Measurements from ENCODE around the gene CHRNB4. TPM values are rescaled to one million over a fixed set of nuclear protein-coding genes. Genes with fewer than 3 reads are reported as not detected.

Gene CHRNB4
- total and polyA plus RNA-seq, 10 donors, result 0.07 to 1.1 (median 0.26) TPM

GRCh38 chr15:78619022-78619950 lies 21.7 kb downstream of the CHRNB4 start:
- Histone ChIP-seq H3K36me3 (no peaks in the 10 kb centered on the region), H3K4me1 (peaks cover 10 to 25% (median 19%) of the 10 kb centered on the region in 6 donors), H3K9me3 (no peaks in the 10 kb centered on the region), H3K27me3 (replicated peaks in 1 of 7) (peaks cover 0 to 59% (median 39%) of the 10 kb centered on the region in 7 donors), H3K4me3 (peak overlapping the region in 2 of 8 donors; percentile 33 to 60), H3K27ac (no peak overlapping the region)
- intact Hi-C loops (cut with DNase I; ENCODE audit: low total_unique reads), result no loop called here
- no peak for DNase-seq
- 35 to 54% (median 53%) methylated on average over 15 to 20 of the region's 20 CpGs for WGBS, 5 donors
- TF ChIP-seq CTCF (IDR thresholded peaks at IDR 0.05 in 8 of 11, conservative IDR thresholded peaks at IDR 0.05 in 3 of 11), result no peak
- no peak for TF ChIP-seq POLR2AphosphoS5 (IDR thresholded peaks at IDR 0.05)
- TF ChIP-seq POLR2A (IDR thresholded peaks at IDR 0.05), result no peak

GRCh38 chr15:78618490-78618934 lies 22.5 kb downstream of the CHRNB4 start:
- no peaks in the 10 kb centered on the region for H3K9me3 ChIP-seq
- 17 to 30% (median 24%) methylated on average over 7 to 8 of the region's 8 CpGs for WGBS, 5 donors
- TF ChIP-seq CTCF (IDR thresholded peaks at IDR 0.05 in 8 of 11, conservative IDR thresholded peaks at IDR 0.05 in 3 of 11) (peak; percentile 56 to 87 (median 72)), POLR2A (IDR thresholded peaks at IDR 0.05) (no peak)
- H3K4me1 ChIP-seq, result peaks cover 10 to 25% (median 19%) of the 10 kb centered on the region in 6 donors
- intact Hi-C loops (cut with DNase I; ENCODE audit: low total_unique reads), result no loop called here
- no peaks in the 10 kb centered on the region for H3K36me3 ChIP-seq
- H3K27ac ChIP-seq, result no peak overlapping the region
- no peak overlapping the region for H3K4me3 ChIP-seq
- peaks cover 0 to 53% (median 39%) of the 10 kb centered on the region in 7 donors for H3K27me3 ChIP-seq (replicated peaks in 1 of 7)
- peak; percentile 88 for DNase-seq

DNA sequence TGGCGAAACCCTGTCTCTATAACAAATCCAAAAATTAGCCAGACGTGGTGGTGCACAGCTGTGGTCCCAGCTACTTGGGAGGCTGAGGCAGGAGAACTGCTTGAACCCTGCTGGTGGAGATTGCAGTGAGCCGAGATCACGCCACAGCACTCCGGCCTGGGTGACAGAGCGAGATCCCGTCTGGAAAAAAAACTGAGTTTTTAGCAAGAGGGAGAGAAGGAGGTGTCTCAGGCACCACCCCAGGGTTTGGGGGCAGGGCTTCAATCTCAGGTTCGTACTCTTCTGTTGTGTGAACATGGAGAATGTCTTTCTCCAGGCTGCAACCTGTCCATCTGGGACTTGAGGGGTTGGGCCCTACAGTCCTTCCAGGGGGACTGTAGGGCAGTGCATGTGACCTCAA lies 22.9 kb downstream of the CHRNB4 start:
- Histone ChIP-seq H3K27me3 (replicated peaks in 1 of 7) (peaks cover 0 to 49% (median 39%) of the 10 kb centered on the region in 7 donors), H3K27ac (no peak overlapping the region), H3K36me3 (no peaks in the 10 kb centered on the region), H3K9me3 (no peaks in the 10 kb centered on the region), H3K4me1 (peaks cover 10 to 25% (median 19%) of the 10 kb centered on the region in 6 donors), H3K4me3 (no peak overlapping the region)
- TF ChIP-seq POLR2A (IDR thresholded peaks at IDR 0.05) (no peak), CTCF (IDR thresholded peaks at IDR 0.05 in 8 of 11, conservative IDR thresholded peaks at IDR 0.05 in 3 of 11) (no peak), POLR2AphosphoS5 (IDR thresholded peaks at IDR 0.05) (no peak)
- no peak for DNase-seq
- WGBS, 5 donors, result 80 to 93% (median 85%) methylated on average over 7 to 8 of the region's 8 CpGs
- intact Hi-C loops (cut with DNase I; ENCODE audit: low total_unique reads), result no loop called here

- Histone ChIP-seq H3K4me1 (peaks cover 10 to 25% (median 19%) of the 10 kb centered on the region in 6 donors), H3K9me3 (no peaks in the 10 kb centered on the region), H3K27me3 (replicated peaks in 1 of 7) (peaks cover 0 to 44% (median 39%) of the 10 kb centered on the region in 7 donors), H3K36me3 (no peaks in the 10 kb centered on the region), H3K27ac (no peak overlapping the region), H3K4me3 (no peak overlapping the region)
- intact Hi-C loops (cut with DNase I; ENCODE audit: low total_unique reads), result no loop called here
- 78 to 88% (median 85%) methylated on average over 5 of the region's 5 CpGs for WGBS, 5 donors
- TF ChIP-seq CTCF (IDR thresholded peaks at IDR 0.05 in 8 of 11, conservative IDR thresholded peaks at IDR 0.05 in 3 of 11) (no peak), POLR2AphosphoS5 (IDR thresholded peaks at IDR 0.05) (no peak), POLR2A (IDR thresholded peaks at IDR 0.05) (no peak)
- DNase-seq, result no peak
These were observed 23.5 kb downstream of the CHRNB4 start for GRCh38 chr15:78617516-78617915.

Data from spleen (tissue), 11 donors.